A673 (cell line): ENCODE measurements around the gene LRRC52.

Experiments
- CTCF ChIP-seq: fragments of 300-800, 200-600 bp; sonication (generic); conservative IDR thresholded peaks from 2 replicates; pipeline ENCODE4 v1.5.1; 2017; ENCODE audit warnings: low read depth, mild to moderate bottlenecking, antibody characterized with exemption, low read length, moderate library complexity, mixed read lengths
- EZH2 ChIP-seq: fragments of 200-600 bp; sonication (generic); IDR thresholded peaks from 2 replicates; pipeline ENCODE4 v1.6.1; 2017; ENCODE audit warnings: borderline replicate concordance, low read depth, mild to moderate bottlenecking, mixed read lengths, antibody characterized with exemption, low read length; ENCODE audit not compliant: poor library complexity, severe bottlenecking

- TF ChIP-seq EZH2 (no peak), CTCF (no peak)
Measured at GRCh38 chr1:165605246-165605645, 61.4 kb downstream of the LRRC52 start.
